Measurements from ENCODE around the gene FBXO42.
A peak's percentile ranks its signal among the peaks of the same experiment; 100 is the strongest.

FBXO42 gene

DNA sequence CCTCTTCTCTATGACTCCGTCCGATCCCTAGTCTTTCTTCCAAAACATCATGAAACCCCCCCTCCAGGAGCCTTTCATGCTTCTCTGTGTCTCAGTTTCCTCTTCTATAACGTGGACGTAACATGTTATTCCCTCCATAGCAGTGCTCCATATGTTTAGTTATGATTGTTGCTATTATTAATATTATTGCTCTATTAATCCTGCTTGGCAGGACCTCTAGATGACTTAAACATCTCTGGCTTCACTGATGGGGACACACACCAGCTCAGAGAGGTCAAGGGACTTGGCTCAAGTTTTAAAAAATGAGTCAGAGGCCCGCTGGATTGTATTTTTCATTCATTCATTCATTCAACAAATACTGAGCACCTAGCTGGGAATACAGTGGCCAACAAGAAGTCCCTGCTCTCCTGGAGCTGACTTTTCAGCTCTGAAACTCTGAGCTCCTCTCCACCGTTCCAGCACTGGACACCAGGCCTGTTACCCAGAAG is 114.9 kb downstream of the FBXO42 start:
- TF ChIP-seq TCF12 (IDR thresholded peaks at IDR 0.05; ENCODE audit: low read depth) = no peak; the same call in 1 of the 2 replicates
- no peak for TF ChIP-seq FOXM1 (IDR thresholded peaks at IDR 0.05; ENCODE audit: borderline replicate concordance, low read depth)
- no peak for TF ChIP-seq USF1 (IDR thresholded peaks at IDR 0.05)
- TF ChIP-seq YY1 (IDR thresholded peaks at IDR 0.05; ENCODE audit: low read depth) = no peak
- TF ChIP-seq TEAD4 (IDR thresholded peaks at IDR 0.05) = no peak
- no peak for TF ChIP-seq CREB1 (IDR thresholded peaks at IDR 0.05; ENCODE audit: low read depth)
- no peak for TF ChIP-seq ZBTB7A (IDR thresholded peaks at IDR 0.05; ENCODE audit: low read depth)
- no peak for TF ChIP-seq TAF1 (IDR thresholded peaks at IDR 0.05; ENCODE audit: low read depth)
- TF ChIP-seq NFIC (IDR thresholded peaks at IDR 0.05) = no peak
- no peak for TF ChIP-seq RAD21 (IDR thresholded peaks at IDR 0.05; ENCODE audit: low read depth)
- no peak for TF ChIP-seq EGR1 (IDR thresholded peaks at IDR 0.05)
- no peak for TF ChIP-seq CEBPB (IDR thresholded peaks at IDR 0.05)
- TF ChIP-seq, protein P1, sequence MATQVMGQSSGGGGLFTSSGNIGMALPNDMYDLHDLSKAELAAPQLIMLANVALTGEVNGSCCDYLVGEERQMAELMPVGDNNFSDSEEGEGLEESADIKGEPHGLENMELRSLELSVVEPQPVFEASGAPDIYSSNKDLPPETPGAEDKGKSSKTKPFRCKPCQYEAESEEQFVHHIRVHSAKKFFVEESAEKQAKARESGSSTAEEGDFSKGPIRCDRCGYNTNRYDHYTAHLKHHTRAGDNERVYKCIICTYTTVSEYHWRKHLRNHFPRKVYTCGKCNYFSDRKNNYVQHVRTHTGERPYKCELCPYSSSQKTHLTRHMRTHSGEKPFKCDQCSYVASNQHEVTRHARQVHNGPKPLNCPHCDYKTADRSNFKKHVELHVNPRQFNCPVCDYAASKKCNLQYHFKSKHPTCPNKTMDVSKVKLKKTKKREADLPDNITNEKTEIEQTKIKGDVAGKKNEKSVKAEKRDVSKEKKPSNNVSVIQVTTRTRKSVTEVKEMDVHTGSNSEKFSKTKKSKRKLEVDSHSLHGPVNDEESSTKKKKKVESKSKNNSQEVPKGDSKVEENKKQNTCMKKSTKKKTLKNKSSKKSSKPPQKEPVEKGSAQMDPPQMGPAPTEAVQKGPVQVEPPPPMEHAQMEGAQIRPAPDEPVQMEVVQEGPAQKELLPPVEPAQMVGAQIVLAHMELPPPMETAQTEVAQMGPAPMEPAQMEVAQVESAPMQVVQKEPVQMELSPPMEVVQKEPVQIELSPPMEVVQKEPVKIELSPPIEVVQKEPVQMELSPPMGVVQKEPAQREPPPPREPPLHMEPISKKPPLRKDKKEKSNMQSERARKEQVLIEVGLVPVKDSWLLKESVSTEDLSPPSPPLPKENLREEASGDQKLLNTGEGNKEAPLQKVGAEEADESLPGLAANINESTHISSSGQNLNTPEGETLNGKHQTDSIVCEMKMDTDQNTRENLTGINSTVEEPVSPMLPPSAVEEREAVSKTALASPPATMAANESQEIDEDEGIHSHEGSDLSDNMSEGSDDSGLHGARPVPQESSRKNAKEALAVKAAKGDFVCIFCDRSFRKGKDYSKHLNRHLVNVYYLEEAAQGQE (IDR thresholded peaks at IDR 0.05; ENCODE audit: low read depth) = no peak
- TF ChIP-seq EP300 (IDR thresholded peaks at IDR 0.05; ENCODE audit: borderline replicate concordance) = no peak
- no peak for TF ChIP-seq MAX (IDR thresholded peaks at IDR 0.05)

DNA sequence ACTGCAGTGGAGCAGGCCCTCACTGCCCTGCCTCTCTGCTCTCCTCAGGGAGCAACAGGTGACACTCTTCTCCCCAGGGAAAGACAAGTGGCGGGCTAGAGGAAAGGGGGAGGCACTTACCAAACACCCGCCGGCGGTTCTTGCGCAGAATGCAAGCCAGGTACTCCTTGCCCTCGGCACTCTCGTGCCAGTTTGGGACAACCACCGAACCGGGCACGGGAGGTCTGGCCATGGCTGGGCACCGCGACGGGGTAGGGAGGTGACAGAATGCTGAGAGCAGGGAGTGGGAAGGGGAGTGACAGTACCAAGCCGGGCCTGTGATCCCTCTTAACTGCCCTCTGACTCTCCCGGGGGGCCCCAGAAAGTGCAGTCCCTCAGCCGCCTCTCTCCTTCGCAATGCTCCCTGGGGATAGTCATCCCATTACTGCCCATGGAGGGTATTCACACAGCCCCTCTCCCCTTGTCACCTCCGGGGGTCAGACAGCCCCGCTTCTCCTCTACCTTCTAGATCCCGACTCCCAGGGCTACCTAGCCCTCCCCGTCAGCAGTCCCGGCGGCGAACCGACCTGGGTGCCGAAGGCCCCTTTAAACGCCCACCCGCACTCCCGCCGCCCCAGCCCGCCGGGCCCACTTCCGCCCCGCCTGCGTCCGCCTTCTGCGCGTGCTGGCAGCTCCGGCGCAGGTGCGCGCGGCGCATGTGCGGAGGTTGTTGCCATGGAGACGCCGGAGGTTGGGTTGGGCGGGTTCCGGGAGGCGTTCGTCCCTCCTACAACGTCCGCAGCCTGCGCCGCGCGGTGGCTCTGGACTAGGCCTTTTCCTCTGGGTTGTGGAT is 115.6 kb downstream of the FBXO42 start, which contains the start of gene CPLANE2:
Gene CPLANE2, minus strand, starts transcription at position 673 of the 832 bp plus-strand sequence. Its CDS starts 441 bp downstream, at position 232.
- TF ChIP-seq EP300 (IDR thresholded peaks at IDR 0.05; ENCODE audit: borderline replicate concordance) = no peak
- TF ChIP-seq TEAD4 (IDR thresholded peaks at IDR 0.05) = no peak
- no peak for TF ChIP-seq RAD21 (IDR thresholded peaks at IDR 0.05; ENCODE audit: low read depth)
- peak; percentile 75; the same call in 1 of the 2 replicates for TF ChIP-seq MAX (IDR thresholded peaks at IDR 0.05)
- TF ChIP-seq NFIC (IDR thresholded peaks at IDR 0.05) = peak; percentile 22; the same call in 1 of the 2 replicates
- peak; percentile 93 for TF ChIP-seq ZBTB7A (IDR thresholded peaks at IDR 0.05; ENCODE audit: low read depth)
- no peak; the same call in 1 of the 2 replicates for TF ChIP-seq CREB1 (IDR thresholded peaks at IDR 0.05; ENCODE audit: low read depth)
- TF ChIP-seq FOXM1 (IDR thresholded peaks at IDR 0.05; ENCODE audit: borderline replicate concordance, low read depth) = no peak
- TF ChIP-seq CEBPB (IDR thresholded peaks at IDR 0.05) = no peak
- no peak for TF ChIP-seq YY1 (IDR thresholded peaks at IDR 0.05; ENCODE audit: low read depth)
- 0 out of 2 replicates have a peak, but pooled peaks have one; percentile 37 for TF ChIP-seq USF1 (IDR thresholded peaks at IDR 0.05)
- TF ChIP-seq EGR1 (IDR thresholded peaks at IDR 0.05) = peak; percentile 82
- peak; percentile 59 for TF ChIP-seq TAF1 (IDR thresholded peaks at IDR 0.05; ENCODE audit: low read depth)
- peak; percentile 61 for TF ChIP-seq TCF12 (IDR thresholded peaks at IDR 0.05; ENCODE audit: low read depth)
- TF ChIP-seq, protein P1 (IDR thresholded peaks at IDR 0.05; ENCODE audit: low read depth) = no peak

GRCh38 chr1:16235944-16236510 is 116.3 kb downstream of the FBXO42 start:
- no peak for TF ChIP-seq EGR1 (IDR thresholded peaks at IDR 0.05)
- peak; percentile 59 for TF ChIP-seq NFIC (IDR thresholded peaks at IDR 0.05)
- TF ChIP-seq MAX (IDR thresholded peaks at IDR 0.05) = peak; percentile 68
- 0 out of 2 replicates have a peak, but pooled peaks have one; percentile 35 for TF ChIP-seq USF1 (IDR thresholded peaks at IDR 0.05)
- no peak for TF ChIP-seq TAF1 (IDR thresholded peaks at IDR 0.05; ENCODE audit: low read depth)
- peak; percentile 38; the same call in 1 of the 2 replicates for TF ChIP-seq RAD21 (IDR thresholded peaks at IDR 0.05; ENCODE audit: low read depth)

- TF ChIP-seq RAD21 (IDR thresholded peaks at IDR 0.05; ENCODE audit: low read depth) = no peak
Measured at GRCh38 chr1:16235347-16235746, 116.9 kb downstream of the FBXO42 start.

All from Ishikawa (cell line).